Measurements from ENCODE around the gene SCFD2. TPM values are rescaled to one million over a fixed set of nuclear protein-coding genes. Genes with fewer than 3 reads are reported as not detected.

The SCFD2 gene
- total RNA-seq, 4 donors from 2014 or later: 12.7 to 23.7 (median 18.3) TPM

DNA sequence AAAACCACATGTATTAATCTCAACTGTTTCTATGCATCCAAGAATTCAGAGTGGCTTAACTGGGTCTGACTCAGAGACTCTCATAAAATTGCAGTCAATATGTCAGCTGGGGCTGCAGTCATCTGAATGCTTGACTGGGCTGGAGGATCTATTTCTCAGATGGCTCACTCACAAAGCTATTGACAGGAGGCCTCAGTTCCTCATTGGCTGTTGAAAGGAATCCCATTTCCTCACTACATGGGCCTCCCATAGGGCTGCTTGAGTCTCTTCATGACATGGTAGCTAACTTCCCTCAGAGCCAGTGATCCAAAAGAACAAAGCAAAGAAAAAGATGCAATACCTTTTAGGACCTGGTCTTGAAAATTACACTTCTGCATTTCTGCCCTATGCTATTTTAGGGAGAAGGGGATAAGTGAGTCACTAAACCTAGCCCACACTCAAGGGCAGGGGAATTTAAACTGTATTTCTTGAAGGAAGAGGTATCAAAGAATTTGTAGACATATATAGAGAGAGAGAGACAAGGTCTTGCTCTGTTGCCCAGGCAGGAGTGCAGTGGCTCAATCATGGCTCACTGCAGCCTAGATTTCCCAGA is 9.8 kb downstream of the SCFD2 start:
- in situ Hi-C loops (cut with MboI; ENCODE audit: low pct_ligation_motif_present in 1 of 4, low pct_unique_long_range_greater_than_20kb in 1 of 4, low sequenced_read_pairs in 3 of 4): loop anchor here in 2 of 4 donors (25.0 kb wide), 5 partner anchors 344 to 881 kb away; partner anchors contain the start of genes CHIC2 (in 2 of the 2) and PDGFRA (in 1 of the 2)
- Histone ChIP-seq H3K4me3 (no peak overlapping the region), H3K4me1 (no peaks in the 10 kb centered on the region), H3K36me3 (no peaks in the 10 kb centered on the region), H3K27me3 (no peaks in the 10 kb centered on the region), H3K9me3 (no peaks in the 10 kb centered on the region), H3K27ac (no peak overlapping the region)
- intact Hi-C loops (cut with DNase I; ENCODE audit: low total_unique reads): no loop called here
- TF ChIP-seq POLR2A (IDR thresholded peaks at IDR 0.05) (no peak), CTCF (IDR thresholded peaks at IDR 0.05) (no peak), POLR2AphosphoS5 (IDR thresholded peaks at IDR 0.05) (no peak), EP300 (IDR thresholded peaks at IDR 0.05; ENCODE audit: low read depth) (no peak)
- no peak for DNase-seq

DNA sequence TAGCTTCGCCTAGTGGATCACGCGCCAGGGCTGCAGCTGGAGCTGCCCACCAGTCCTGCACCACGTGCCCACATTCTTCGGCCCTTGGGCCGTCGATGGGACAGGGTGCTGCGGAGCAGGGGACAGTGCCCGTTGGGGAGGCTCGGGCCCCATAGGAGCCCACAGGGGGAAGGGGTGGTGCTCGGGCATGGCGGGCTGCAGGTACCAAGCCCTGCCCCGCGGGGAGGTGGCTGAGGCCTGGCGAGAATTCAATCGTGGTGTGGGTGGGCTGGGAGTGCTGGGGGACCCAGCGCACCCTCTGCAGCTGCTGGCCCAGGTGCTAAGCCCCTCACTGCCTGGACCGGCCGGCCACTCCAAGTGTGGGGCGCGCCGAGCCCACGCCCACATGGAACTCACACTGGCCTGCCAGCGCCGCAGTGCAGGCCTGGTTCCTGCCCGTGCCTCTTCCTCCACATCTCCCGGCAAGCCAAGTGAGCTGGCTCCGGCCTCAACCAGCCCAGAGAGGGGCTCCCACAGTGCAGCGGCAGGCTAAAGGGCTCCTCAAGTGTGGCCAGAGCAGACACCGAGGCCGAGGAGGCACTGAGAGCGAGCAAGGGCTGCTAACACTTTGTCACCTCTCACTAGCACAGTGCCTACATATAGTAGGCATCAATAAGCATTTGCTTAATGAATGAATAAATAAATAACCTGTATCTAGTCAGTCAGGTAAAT is 11.7 kb downstream of the SCFD2 start:
- DNase-seq: no peak
- intact Hi-C loops (cut with DNase I; ENCODE audit: low total_unique reads): no loop called here
- no peak for TF ChIP-seq POLR2AphosphoS5 (IDR thresholded peaks at IDR 0.05)
- no peak for TF ChIP-seq EP300 (IDR thresholded peaks at IDR 0.05; ENCODE audit: low read depth)
- no peak for TF ChIP-seq POLR2A (IDR thresholded peaks at IDR 0.05)
- no peak for TF ChIP-seq CTCF (IDR thresholded peaks at IDR 0.05)
- no peak overlapping the region for H3K4me3 ChIP-seq
- H3K27me3 ChIP-seq: no peaks in the 10 kb centered on the region
- no peaks in the 10 kb centered on the region for H3K36me3 ChIP-seq
- no peaks in the 10 kb centered on the region for H3K4me1 ChIP-seq
- no peaks in the 10 kb centered on the region for H3K9me3 ChIP-seq
- H3K27ac ChIP-seq: no peak overlapping the region
- WGBS, 2 donors (ENCODE audit: low coverage in 1 of 2): 90 to 100% methylated on average over 3 to 32 of the region's 32 CpGs
- in situ Hi-C loops (cut with MboI; ENCODE audit: low pct_ligation_motif_present in 1 of 4, low pct_unique_long_range_greater_than_20kb in 1 of 4, low sequenced_read_pairs in 3 of 4): loop anchor here in 2 of 4 donors (25.0 kb wide), 5 partner anchors 342 to 883 kb away; partner anchors contain the start of genes CHIC2 (in 2 of the 2) and PDGFRA (in 1 of the 2)

DNA sequence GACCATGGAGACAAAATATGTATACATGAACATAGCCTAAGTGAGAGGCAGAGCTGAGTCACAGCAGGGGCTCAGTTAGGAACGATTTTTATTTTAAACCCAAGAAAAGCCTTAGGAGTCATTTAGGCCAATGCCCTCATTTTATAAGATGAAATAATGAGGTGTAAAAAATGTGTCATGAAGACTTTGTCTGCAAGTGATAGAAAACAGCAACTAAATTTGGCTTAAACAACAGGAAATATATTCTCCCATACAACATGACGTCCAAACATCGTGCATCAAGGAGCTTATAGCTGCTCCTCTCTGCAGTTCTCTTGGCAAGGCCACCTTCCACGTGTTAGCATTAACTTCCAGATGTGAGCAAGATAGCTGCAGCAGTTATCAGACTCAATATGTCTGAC is 16.8 kb downstream of the SCFD2 start:
- in situ Hi-C loops (cut with MboI; ENCODE audit: low pct_ligation_motif_present in 1 of 4, low pct_unique_long_range_greater_than_20kb in 1 of 4, low sequenced_read_pairs in 3 of 4): loop anchor here in 1 of 4 donors (25.0 kb wide), 1 partner anchor 112 kb away; no protein-coding TSS in a partner anchor
- Histone ChIP-seq H3K36me3 (no peaks in the 10 kb centered on the region), H3K4me1 (peaks cover 0 to 3% (median 0%) of the 10 kb centered on the region in 4 donors), H3K27me3 (no peaks in the 10 kb centered on the region), H3K27ac (no peak overlapping the region), H3K4me3 (no peak overlapping the region), H3K9me3 (no peaks in the 10 kb centered on the region)
- TF ChIP-seq POLR2AphosphoS5 (IDR thresholded peaks at IDR 0.05) (no peak), CTCF (IDR thresholded peaks at IDR 0.05) (no peak)
- intact Hi-C loops (cut with DNase I; ENCODE audit: low total_unique reads): no loop called here
- no peak for DNase-seq
- 71 to 86% methylated on average over 4 of the region's 4 CpGs for WGBS, 2 donors (ENCODE audit: low coverage in 1 of 2)

- DNase-seq: no peak
- in situ Hi-C loops (cut with MboI; ENCODE audit: low pct_ligation_motif_present in 1 of 4, low pct_unique_long_range_greater_than_20kb in 1 of 4, low sequenced_read_pairs in 3 of 4): loop anchor here in 1 of 4 donors (25.0 kb wide), 1 partner anchor 111 kb away; no protein-coding TSS in a partner anchor
- no peak for TF ChIP-seq POLR2AphosphoS5 (IDR thresholded peaks at IDR 0.05)
- Histone ChIP-seq H3K4me1 (peaks cover 0 to 3% (median 0%) of the 10 kb centered on the region in 4 donors), H3K27me3 (no peaks in the 10 kb centered on the region), H3K9me3 (no peaks in the 10 kb centered on the region), H3K27ac (no peak overlapping the region), H3K4me3 (no peak overlapping the region), H3K36me3 (no peaks in the 10 kb centered on the region)
- WGBS, 2 donors (ENCODE audit: low coverage in 1 of 2): 36 to 71% methylated on average over 1 of the region's 1 CpG
- intact Hi-C loops (cut with DNase I; ENCODE audit: low total_unique reads): no loop called here
Observed at GRCh38 chr4:53348046-53348445, 17.8 kb downstream of the SCFD2 start.
